ENCODE results near the gene GRIK2. TPM values are rescaled to one million over a fixed set of nuclear protein-coding genes. Genes with fewer than 3 reads are reported as not detected.

GRIK2 gene
- total RNA-seq, 2 experiments from 2014 or later: not detected

GRCh38 chr6:101399616-101400162, 6.2 kb downstream of the GRIK2 start:
- POLR2A ChIA-PET: no interaction called here
- CTCF ChIA-PET: no interaction called here

- ChIA-PET POLR2A (no interaction called here), CTCF (no interaction called here)
Observed at GRCh38 chr6:101400326-101401135, 7.0 kb downstream of the GRIK2 start.

- ChIA-PET CTCF (no interaction called here), POLR2A (no interaction called here)
Observed at GRCh38 chr6:101401171-101401570, 7.7 kb downstream of the GRIK2 start.

- CTCF ChIA-PET: no interaction called here
Observed at GRCh38 chr6:101401792-101402621, 8.5 kb downstream of the GRIK2 start.

GRCh38 chr6:101402622-101403031, 9.1 kb downstream of the GRIK2 start:
- CTCF ChIA-PET: no interaction called here
- POLR2A ChIA-PET: no interaction called here

More at GRCh38 chr6:101401792-101402621, 8.5 kb downstream of the GRIK2 start:
- POLR2A ChIA-PET: no interaction called here

GRCh38 chr6:101403216-101403945, 9.9 kb downstream of the GRIK2 start:
- POLR2A ChIA-PET: no interaction called here
- CTCF ChIA-PET: no interaction called here

GRCh38 chr6:101404775-101405174, 11.3 kb downstream of the GRIK2 start:
- ChIA-PET CTCF (no interaction called here), POLR2A (no interaction called here)

GRCh38 chr6:101413773-101414172, 20.3 kb downstream of the GRIK2 start:
- ChIA-PET CTCF (no interaction called here), POLR2A (no interaction called here)

GRCh38 chr6:101417900-101418299, 24.4 kb downstream of the GRIK2 start:
- ChIA-PET CTCF (no interaction called here), POLR2A (no interaction called here)

GRCh38 chr6:101422251-101422650, 28.7 kb downstream of the GRIK2 start:
- CTCF ChIA-PET: no interaction called here
- POLR2A ChIA-PET: no interaction called here

GRCh38 chr6:101422811-101423210, 29.3 kb downstream of the GRIK2 start:
- ChIA-PET POLR2A (no interaction called here), CTCF (no interaction called here)

- ChIA-PET POLR2A (no interaction called here), CTCF (no interaction called here)
Observed at GRCh38 chr6:101429270-101429669, 35.8 kb downstream of the GRIK2 start.

- ChIA-PET POLR2A (no interaction called here), CTCF (no interaction called here)
Observed at GRCh38 chr6:101429845-101430244, 36.3 kb downstream of the GRIK2 start.

- ChIA-PET CTCF (no interaction called here), POLR2A (no interaction called here)
Observed at GRCh38 chr6:101433141-101433540, 39.6 kb downstream of the GRIK2 start.

GRCh38 chr6:101434601-101435000, 41.1 kb downstream of the GRIK2 start:
- ChIA-PET POLR2A (no interaction called here), CTCF (no interaction called here)

GRCh38 chr6:101435038-101435437, 41.5 kb downstream of the GRIK2 start:
- ChIA-PET CTCF (no interaction called here), POLR2A (no interaction called here)

GRCh38 chr6:101439790-101440189, 46.3 kb downstream of the GRIK2 start:
- ChIA-PET CTCF (no interaction called here), POLR2A (no interaction called here)

- ChIA-PET POLR2A (no interaction called here), CTCF (no interaction called here)
Observed at GRCh38 chr6:101443315-101443714, 49.8 kb downstream of the GRIK2 start.

GRCh38 chr6:101444717-101445116, 51.2 kb downstream of the GRIK2 start:
- POLR2A ChIA-PET: no interaction called here
- CTCF ChIA-PET: no interaction called here

GRCh38 chr6:101445527-101445926, 52.0 kb downstream of the GRIK2 start:
- CTCF ChIA-PET: no interaction called here
- POLR2A ChIA-PET: no interaction called here

GRCh38 chr6:101450901-101451300, 57.4 kb downstream of the GRIK2 start:
- POLR2A ChIA-PET: no interaction called here
- CTCF ChIA-PET: no interaction called here
